GM19324 (cell line): Measurements from ENCODE around the gene PCTP.

Source experiments
- ATAC-seq: cut with Tn5 transposase; IDR thresholded peaks from one replicate; pipeline ENCODE4 v1.9.1; 2021; ENCODE audit warnings: mild to moderate bottlenecking, moderate library complexity; ENCODE audit not compliant: unreplicated experiment, low FRiP score

Gene PCTP

DNA sequence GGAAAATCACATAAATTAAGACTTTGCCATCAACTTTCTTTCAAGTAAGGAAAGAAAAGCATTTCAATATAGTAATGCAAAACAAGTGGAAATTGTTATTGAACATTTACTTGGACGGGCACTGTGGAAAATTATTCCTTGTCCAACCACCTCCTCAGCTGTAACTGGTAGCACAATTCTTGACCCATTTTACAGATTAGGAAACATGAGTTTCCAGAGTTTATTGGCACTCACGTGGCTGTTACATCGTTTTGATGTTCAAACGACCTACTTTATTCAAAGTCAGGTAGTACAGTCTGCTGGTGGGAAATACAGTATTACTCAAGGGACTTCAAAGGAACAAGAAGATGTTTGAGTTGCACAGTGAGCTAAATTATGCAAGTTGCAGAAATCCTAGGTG, 866 bp upstream of the PCTP start:
- ATAC-seq = no peak

DNA sequence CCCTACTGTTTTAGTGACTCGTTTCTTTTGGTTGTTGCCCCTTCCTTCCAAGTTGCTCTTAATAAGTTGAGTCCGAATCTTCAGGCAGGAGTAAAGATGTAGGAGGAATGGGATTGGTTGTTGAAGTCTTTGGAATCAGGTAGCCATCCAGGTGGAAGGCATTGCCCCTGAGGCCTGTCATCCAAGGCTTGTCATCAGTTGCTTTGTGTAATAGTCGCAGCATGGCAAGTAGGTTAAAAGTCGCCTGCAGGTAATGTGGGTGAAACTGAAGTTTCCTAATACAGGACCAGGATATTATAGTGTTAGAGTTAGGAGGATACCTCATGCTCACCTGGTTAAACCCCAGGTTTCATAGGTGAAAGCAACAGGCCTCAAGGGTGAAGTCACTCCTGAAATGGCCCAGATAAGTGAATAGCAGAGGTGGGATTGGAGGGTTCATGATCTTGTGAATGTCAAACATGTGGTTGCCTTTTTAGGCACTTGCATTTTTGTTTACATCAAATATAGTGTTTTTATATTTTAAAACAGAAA, 934 bp downstream of the PCTP start:
- no peak for ATAC-seq

DNA sequence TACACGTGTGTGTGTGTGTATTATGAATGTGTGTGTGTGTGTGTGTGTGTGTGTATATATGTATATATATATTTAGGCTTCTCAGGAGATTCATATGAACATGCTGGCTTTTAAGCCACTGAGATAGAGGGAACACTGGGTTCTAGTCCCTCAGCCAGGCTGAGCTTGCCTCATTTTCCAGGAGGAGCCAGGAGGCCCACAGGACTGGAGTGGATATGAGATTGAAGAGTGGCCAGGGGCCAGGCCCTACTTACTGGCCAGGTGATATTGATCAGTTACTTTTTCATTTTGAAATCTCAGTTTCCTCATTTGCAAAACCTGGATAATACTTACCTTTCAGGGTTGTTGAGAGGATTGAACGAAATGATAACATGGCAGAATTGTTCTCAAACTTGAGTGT, 5.8 kb downstream of the PCTP start:
- ATAC-seq = no peak

DNA sequence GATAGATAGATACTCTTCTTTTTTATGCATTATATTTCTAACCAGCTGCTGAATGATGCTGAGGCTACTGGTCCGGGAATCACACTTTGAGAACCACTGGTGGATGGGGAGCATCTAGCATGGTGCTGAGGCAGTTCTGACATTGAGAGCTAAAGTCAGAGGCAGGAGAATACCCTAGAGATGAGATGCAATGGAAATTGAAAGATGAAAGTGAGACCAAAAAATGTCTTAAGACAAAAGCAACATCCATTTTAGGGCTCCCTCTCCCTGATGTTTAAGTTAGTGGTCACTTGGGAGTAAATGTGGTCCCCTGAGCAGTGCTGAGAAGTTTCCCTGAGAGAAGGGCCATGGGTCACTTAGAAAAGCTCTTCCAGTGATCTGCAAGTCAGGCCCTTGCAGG, 6.8 kb downstream of the PCTP start:
- ATAC-seq = no peak

DNA sequence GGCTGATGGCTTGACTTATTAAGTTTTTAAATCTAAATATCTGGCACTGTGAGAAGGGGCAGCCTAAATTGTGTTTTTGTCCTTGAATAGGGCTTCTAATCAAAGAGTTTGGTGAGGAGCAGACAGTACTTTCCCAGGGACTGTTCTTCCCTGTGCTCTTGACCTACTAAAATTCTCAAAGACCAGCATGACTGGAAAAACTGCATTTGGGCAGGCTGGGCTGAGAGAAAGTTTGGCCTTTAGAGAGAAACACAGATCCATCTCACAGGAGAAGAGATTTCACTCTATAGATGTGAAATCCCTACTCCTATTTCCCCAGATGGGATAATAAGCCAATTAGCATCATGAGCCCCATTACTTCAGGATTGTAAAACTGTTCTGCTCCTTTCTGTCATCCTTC, 7.3 kb downstream of the PCTP start:
- ATAC-seq = no peak

DNA sequence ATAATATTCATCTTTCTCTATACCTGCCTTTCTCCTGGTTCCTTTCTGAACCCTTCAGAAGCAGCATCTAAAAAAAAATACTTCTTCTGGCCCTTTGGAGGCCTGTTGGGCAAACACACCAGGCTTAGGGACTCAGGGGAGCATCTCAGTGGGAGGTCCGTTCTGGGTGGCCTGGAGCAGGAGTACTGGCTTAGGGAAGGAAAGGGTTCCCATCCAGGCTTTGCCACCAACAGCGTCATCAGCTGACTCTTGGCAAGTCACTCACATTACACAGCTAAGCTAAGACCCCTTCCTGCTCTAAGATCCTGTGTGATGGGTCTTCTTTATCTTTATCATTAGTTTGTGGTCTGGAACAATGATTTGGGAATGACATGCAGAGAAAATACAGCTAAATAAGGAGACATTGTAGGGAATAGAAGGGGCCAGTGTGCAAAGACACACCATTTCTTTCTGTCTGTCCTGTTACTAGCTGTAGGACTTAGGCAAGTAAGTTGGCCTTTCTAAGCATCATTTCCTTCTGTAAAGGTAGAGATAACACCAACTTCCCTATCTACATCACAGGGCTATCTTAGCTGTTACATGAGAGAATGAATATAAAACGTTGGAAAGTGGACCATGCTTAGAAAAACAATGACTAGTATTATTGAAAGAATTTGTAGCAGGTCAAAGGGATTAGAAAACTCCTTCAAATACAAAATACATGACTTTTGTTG, 9.9 kb downstream of the PCTP start:
- ATAC-seq = no peak

DNA sequence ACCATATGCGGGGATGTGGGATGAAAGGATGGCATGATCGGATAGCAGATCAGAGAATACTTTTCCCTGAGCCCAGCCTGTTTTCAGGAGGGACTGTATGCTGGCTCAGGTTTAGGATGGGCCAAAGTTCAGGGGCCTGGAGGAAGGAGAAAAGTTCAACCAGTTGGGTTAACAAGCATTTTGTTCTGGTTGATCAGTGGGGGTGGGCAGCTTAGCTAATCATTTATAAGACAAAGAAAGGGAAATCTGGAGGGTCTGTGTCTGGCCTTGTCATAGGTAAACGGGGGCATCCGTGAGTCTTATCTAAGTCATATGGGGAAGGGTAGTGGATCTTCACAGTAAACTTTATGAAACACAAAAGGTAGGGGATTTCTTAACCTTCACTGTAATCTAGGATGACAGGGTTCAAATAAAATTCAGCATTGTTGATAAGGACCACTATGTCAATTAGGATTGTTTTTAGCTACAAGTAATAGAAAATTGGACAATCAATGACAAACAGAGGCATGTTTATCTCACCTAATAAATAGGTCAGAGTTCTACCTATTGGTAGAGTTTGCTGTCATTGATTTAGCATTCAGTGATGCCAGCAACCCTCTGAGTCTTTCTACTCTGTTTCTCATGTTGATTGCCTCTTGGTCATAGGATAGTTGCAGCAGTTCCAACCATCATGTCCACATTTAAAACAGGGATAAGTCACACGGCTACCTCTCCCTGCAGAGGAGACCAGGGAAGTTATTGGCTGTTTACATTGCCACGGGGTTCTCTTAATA, 11.4 kb downstream of the PCTP start:
- no peak for ATAC-seq

DNA sequence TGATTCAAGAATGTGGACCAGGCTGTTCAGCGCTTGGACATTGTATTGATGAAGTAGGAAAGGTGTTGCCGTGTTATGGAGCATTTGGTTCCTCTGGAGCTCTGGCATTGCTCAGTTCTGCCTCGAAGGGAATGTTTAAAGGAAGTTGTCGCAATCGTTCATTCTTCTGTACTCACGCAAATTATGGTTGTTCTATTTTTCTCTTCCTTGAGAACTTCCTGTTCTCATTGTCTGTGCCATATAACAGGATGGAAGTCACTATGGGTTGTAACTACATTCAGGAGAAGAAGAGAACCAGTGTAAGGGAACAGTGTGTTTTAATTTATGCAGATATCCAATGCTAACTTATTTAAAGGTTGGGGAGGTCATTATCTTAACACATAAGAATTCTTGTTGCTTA, 13.0 kb downstream of the PCTP start:
- ATAC-seq = no peak

DNA sequence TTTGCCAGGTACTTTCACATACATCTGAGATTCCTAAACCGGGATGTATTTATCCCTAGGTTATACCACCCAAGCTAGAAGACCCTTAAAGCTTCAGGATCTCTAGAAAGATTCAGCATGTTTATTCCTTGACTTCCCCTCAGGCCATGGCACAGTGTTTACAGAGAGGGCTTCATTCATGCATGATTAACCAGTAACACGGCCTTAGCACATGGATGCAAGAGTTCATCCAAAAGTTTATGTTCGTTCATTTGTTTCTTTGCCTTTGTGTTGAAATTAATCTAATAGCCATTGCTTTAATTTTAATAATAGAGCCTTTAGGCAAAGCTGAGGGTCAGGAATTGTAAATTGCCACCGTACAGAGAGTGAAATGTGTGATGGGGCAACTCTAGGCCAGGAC, 13.8 kb downstream of the PCTP start:
- ATAC-seq = no peak

DNA sequence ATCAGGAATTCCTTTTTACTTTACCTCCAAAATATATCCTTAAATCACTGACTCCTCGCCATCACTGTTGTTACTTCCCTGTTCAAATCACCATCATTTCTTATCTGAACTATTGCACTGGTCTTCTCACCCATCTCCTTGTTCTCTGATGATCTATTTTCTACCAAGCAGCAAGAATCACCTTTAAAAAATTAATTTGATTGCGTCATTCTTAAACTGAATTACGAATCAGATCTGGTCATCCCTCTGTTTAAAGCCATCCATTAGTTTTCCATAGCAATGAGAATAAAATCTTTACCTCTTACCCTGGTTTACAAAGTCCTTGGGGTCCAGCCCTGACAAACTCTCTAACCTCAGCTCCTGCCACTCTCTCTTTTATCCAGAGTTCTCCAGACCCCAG, 14.6 kb downstream of the PCTP start:
- no peak for ATAC-seq

DNA sequence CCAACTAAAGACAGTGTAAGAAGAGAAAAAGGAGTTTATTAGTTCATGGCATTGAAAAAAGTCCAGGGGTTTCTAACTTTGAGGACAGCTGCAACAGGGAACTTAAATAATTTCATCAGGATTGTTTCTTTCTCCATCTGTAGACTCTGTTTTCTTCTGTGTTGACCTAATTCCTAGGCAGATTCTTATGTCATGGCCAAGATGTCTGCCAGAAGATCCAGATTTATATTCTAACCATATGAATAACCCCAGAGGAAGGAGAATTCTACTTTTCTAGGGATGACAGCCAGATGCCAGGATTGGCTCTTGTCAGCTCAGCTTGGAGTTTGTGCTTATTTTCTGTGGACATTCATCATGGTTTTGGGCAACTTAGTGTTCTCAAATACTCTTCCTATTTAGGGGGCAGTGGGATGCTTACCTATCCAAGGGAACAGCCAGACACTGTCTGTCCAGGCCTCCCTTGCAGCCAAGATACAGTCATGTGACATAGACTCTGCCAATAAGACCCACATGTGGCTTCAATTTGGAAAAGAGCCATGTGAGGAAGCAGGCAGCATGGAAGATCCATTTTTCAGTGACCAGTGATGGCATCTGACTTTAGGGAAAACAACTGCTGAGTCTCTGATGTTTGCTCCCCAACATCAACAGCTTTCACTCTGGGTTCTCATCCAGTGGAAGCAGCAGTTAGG, 18.2 kb downstream of the PCTP start:
- ATAC-seq = no peak

DNA sequence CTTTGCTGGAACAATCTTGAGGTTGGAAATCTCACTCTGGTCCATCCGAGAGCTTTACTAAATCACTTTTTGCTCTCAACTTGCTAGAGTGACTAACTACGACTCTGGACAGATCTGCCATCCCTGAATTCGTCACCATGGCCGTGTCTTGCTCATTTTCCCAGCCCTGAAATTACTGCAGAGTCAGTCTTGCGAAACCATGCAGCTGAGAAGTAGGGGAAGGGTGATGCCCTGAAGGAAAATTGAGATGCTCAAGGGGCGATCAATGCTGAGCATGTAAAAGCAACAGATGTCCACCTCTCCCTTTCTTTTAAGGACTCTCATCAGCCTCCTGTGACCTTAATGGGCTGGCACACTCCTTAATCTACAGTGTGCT, 18.8 kb downstream of the PCTP start:
- no peak for ATAC-seq

DNA sequence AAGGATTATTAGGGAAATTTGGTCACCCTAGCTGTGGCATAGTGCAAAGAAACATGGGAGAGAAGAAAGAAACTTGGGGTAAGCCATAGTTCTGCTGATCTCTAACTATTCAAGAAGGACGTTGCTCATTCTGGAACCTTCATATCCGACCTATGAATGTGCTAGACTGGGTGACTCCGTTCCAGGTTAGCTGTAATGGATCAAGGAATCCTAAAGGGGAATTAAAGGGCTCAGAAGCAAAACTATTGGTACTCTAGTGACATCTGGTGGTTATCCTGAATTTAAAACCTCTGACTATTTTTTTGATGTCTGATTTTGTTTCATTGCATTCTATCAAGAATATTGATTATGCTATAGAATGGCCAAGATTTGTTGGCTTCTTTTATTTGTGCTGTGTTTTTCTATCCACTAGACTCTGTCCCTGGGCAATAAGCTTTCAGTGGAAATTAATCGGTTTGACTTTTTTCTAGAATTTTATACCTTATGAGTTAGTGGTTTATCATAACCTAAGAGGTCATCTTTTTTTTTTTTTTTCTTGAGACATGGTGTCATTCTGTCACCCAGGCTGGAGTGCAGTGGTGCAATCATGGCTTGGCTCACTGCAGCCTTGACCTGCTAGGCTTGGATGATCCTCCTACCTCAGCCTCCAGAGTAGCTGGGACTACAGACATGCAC, 19.5 kb downstream of the PCTP start:
- ATAC-seq = no peak

DNA sequence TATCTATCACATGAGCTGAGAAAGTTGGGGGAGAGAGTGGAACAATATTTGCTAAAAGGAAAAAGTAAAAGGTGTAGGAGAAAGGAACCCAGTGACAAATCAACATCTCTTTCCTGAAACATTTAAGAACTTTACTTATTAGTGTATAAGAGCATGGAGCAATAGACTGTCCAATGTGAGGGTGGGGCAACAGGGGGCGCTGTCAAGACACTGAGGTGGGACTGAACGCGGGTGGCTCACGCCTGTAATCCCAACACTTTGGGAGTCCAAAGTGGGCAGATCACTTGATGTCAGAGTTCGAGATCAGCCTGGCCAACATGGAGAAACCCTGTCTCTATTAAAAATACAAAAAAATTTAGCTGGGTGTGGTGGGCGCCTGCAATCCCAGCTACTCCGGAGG, 21.2 kb downstream of the PCTP start:
- no peak for ATAC-seq

DNA sequence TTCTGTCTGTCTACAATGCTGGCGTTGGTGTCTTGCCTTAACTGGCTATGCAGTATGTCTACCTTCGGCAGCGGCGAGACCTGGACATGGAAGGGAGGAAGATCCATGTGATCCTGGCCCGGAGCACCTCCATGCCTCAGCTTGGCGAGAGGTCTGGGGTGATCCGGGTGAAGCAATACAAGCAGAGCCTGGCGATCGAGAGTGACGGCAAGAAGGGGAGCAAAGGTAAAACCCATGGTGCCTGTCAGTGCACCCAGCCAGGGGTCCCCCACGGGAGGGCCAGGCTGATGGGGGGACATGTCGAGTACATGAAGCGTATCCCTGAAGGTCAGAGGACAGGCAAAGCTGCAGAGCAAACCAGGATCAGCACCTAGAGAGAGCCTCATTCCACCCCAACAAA, 22.8 kb downstream of the PCTP start:
- no peak for ATAC-seq

DNA sequence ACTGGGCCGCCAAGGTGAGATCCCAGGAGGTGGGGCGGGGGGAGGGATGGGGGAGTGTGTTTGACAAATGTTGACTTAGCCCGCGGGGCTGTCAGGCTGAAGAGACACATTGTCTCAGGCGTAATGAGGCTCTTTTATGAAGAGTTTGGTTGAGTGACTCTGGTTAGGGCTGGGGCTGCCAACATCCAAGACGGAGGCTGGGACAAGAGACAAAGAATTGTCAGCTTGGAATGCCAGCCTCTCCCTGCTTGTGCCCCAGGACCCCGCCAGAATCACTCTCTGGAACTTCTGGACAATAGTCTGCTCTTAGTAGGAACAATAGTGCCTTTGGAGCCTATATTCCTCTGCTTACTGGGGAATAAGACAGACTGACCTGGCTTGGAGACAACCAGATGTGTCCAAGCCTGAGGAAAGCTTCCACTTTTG, 24.0 kb downstream of the PCTP start:
- no peak for ATAC-seq

DNA sequence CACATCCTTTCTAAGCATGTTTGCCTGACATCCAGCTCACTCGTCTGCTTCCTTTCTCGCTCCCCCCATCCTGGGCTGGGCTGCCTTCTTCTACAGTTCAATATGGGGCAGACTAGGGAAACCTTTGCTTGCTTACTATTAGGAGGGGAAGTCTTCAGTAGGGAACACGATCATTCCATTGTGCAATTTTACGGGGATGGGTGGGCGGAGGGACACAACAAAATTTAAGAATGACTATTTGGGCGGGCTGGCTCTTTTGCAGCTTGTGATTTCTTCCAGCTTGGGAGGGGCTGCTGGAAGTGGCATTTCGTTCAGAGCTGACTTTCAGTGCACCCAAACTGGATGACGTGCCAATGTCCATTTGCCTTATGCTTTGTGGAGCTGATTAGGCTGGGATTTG, 25.4 kb downstream of the PCTP start:
- no peak for ATAC-seq

DNA sequence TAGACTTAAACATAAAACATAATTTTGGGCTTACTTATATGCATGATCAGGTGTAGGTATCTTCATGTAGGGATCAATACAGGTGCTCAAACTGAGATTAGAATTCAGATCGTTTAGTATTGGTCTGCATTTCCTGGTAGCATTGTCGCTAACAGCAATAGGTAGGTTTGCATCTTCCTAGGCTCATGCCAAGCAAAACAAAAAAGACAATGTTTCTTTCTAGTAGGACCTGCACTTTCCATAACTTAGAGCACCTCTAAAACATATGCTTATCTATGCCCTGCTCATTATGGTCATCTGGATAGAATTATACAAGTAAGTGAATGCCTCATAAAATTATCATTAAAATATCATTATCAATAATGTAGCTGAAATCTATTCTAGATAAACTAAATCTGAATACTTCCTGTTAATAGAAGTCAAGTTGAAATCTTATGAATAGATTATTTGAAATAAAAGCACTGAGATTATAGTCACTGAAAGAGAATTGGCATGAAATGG, 26.7 kb downstream of the PCTP start:
- no peak for ATAC-seq

DNA sequence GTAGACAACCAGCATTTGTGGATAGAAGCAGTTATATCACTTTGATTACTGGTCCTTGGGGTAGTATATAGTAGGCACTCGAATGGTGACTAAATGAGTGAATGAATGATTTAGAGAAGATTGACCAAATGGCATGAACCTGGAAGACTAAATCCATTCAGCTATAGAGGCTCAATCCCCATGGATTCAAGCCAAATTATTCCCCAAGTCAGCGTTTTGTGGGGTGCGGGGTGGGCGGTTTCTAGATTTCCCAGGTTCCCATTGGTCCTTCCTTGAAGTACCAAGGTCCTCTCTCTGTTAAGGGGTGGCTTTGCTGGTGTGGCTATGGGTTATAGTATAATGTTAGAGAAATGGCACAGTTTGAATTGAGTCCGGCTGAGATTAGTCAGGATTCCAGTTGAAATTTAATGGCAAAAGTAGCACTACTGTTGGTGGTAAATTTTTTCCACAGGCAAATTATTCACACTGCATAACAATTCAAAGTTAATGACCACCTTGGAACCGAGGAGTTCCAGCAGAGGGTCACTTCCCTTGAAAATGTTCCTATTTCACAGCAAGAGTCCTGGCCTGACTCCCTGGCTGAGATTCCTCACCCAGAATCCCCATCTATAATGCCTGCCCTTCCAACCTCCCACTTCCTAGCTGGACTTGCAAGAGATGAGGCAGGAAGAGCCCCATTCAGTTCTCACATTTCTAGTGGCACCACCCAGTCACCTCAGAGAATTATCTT, 27.7 kb downstream of the PCTP start:
- no peak for ATAC-seq

DNA sequence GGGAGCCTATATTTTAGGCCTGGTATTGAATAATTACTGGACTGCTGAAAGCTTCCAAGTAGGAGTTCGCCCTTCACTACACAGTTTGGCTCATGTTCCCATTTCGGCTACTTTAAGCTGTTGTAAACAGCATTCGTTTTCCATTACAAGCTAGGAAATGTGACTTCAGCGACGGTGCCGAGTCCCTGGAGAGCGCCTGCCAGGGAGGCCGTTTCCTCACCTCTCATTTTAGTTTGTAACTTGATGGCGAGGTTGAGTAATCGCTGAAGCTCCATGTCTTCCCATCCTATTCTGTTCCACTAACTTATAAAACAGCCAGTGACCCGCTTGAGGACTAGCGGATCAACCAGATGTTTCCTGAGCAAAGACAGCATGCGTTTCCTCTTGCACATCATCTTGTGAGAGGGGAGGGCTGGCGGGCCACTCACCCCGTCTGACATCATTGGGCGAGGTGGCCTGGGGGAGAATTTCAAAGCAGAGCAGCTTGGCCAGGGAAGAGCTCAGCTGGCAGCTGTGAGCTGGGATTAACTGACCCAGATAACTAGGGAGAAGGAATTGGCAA, 32.9 kb downstream of the PCTP start:
- no peak for ATAC-seq
